ENCODE results near the gene OMP. TPM values are rescaled to one million over a fixed set of nuclear protein-coding genes. Genes with fewer than 3 reads are reported as not detected.
"Not testable (repeated sequence)": the region's sequence is repeated elsewhere in the genome, so short reads cannot be mapped to it uniquely, and the experiment has no call there.

OMP gene
- total RNA-seq, 2 experiments from 2014 or later = not detected

- TF ChIP-seq EZH2phosphoT487 (IDR thresholded peaks at IDR 0.05; ENCODE audit: borderline replicate concordance, low read depth, low read length) = no peak
- intact Hi-C loops (cut with micrococcal nuclease; ENCODE audit: unreplicated experiment) = no loop called here
- Histone ChIP-seq H3K79me2 (ENCODE audit: insufficient read depth, low read depth, low read length) (no peaks in the 10 kb centered on the region), H3K4me3 (ENCODE audit: low read depth, low read length, poor library complexity, severe bottlenecking) (no peak overlapping the region), H4K20me1 (ENCODE audit: insufficient read depth, low read length) (no peaks in the 10 kb centered on the region), H3K27ac (ENCODE audit: low read depth, low read length, poor library complexity, severe bottlenecking) (no peak overlapping the region), H3K36me3 (ENCODE audit: insufficient read depth, low read length) (no peaks in the 10 kb centered on the region), H3K9me2 (ENCODE audit: insufficient read depth, low read length) (no peaks in the 10 kb centered on the region), H3K9me3 (ENCODE audit: low read length) (no peaks in the 10 kb centered on the region), H3K4me2 (ENCODE audit: low read length) (no peak overlapping the region), H2AFZ (ENCODE audit: low read length) (no peak overlapping the region), H3K4me1 (ENCODE audit: insufficient read depth, low read length, poor library complexity, severe bottlenecking) (no peaks in the 10 kb centered on the region)
- no TSS peak for BruUV-seq (replicated peaks)
- ChIA-PET POLR2A (interaction anchor here (0.6 kb wide), 1 partner anchor 56 kb away, joined by 3 read pairs; no protein-coding TSS in a partner anchor), CTCF (ENCODE audit: unreplicated experiment) (no interaction called here)
- DNase-seq (ENCODE audit: low spot score) = no peak
Measured at GRCh38 chr11:77095551-77096490, 6.8 kb upstream of the OMP start.

- H3K79me2 ChIP-seq (ENCODE audit: insufficient read depth, low read depth, low read length) = no peaks in the 10 kb centered on the region
- no peak overlapping the region for H3K4me3 ChIP-seq (ENCODE audit: low read depth, low read length, poor library complexity, severe bottlenecking)
- intact Hi-C loops (cut with micrococcal nuclease; ENCODE audit: unreplicated experiment) = no loop called here
- no TSS peak for BruUV-seq (replicated peaks)
- no peak overlapping the region for H3K27ac ChIP-seq (ENCODE audit: low read depth, low read length, poor library complexity, severe bottlenecking)
- H3K9me2 ChIP-seq (ENCODE audit: insufficient read depth, low read length) = no peaks in the 10 kb centered on the region
- POLR2A ChIA-PET = no interaction called here
- no peak overlapping the region for H2AFZ ChIP-seq (ENCODE audit: low read length)
- DNase-seq (ENCODE audit: low spot score) = no peak
- H3K4me1 ChIP-seq (ENCODE audit: insufficient read depth, low read length, poor library complexity, severe bottlenecking) = no peaks in the 10 kb centered on the region
- CTCF ChIA-PET (ENCODE audit: unreplicated experiment) = no interaction called here
- no peak overlapping the region for H3K4me2 ChIP-seq (ENCODE audit: low read length)
- H3K36me3 ChIP-seq (ENCODE audit: insufficient read depth, low read length) = no peaks in the 10 kb centered on the region
- no peaks in the 10 kb centered on the region for H4K20me1 ChIP-seq (ENCODE audit: insufficient read depth, low read length)
- TF ChIP-seq EZH2phosphoT487 (IDR thresholded peaks at IDR 0.05; ENCODE audit: borderline replicate concordance, low read depth, low read length) (no peak), CTCF (conservative IDR thresholded peaks at IDR 0.05; ENCODE audit: low read length) (no peak)
- no peaks in the 10 kb centered on the region for H3K9me3 ChIP-seq (ENCODE audit: low read length)
Measured at GRCh38 chr11:77096591-77097019, 6.0 kb upstream of the OMP start.

GRCh38 chr11:77097180-77097579 is 5.5 kb upstream of the OMP start:
- H3K4me2 ChIP-seq (ENCODE audit: low read length); POLR2A ChIA-PET; H3K27ac ChIP-seq (ENCODE audit: low read depth, low read length, poor library complexity, severe bottlenecking); H4K20me1 ChIP-seq (ENCODE audit: insufficient read depth, low read length); H3K36me3 ChIP-seq (ENCODE audit: insufficient read depth, low read length); DNase-seq (ENCODE audit: low spot score); CTCF ChIA-PET (ENCODE audit: unreplicated experiment); H3K4me1 ChIP-seq (ENCODE audit: insufficient read depth, low read length, poor library complexity, severe bottlenecking); H2AFZ ChIP-seq (ENCODE audit: low read length); H3K4me3 ChIP-seq (ENCODE audit: low read depth, low read length, poor library complexity, severe bottlenecking); BruUV-seq (replicated peaks); intact Hi-C loops (cut with micrococcal nuclease; ENCODE audit: unreplicated experiment); H3K9me2 ChIP-seq (ENCODE audit: insufficient read depth, low read length); H3K9me3 ChIP-seq (ENCODE audit: low read length); H3K79me2 ChIP-seq (ENCODE audit: insufficient read depth, low read depth, low read length): not testable (repeated sequence)

All from OCI-LY7 (cell line).